Hepatocyte (in vitro differentiated cells): ENCODE measurements around the gene TXNDC15. TPM values are rescaled to one million over a fixed set of nuclear protein-coding genes. Genes with fewer than 3 reads are reported as not detected.

ENCODE experiments used
- DNase-seq: peaks from one replicate; pipeline ENCODE4 v3.0.0-alpha.2; 2016; ENCODE audit warnings: low spot score
- H2AFZ ChIP-seq: fragments of 200-600 bp; sonication (generic); 2 replicates; pipeline ENCODE4 v1.6.0; 2016; ENCODE audit warnings: antibody characterized with exemption, mild to moderate bottlenecking
- H3K27ac ChIP-seq: fragments of 200-600 bp; sonication (generic); 2 replicates; pipeline ENCODE4 v1.5.1; 2016; ENCODE audit warnings: mild to moderate bottlenecking
- H3K27me3 ChIP-seq: fragments of 200-600 bp; sonication (generic); 2 replicates; pipeline ENCODE4 v1.6.1; 2016
- H3K36me3 ChIP-seq: fragments of 200-600 bp; sonication (generic); replicated peaks from 2 replicates; pipeline ENCODE4 v1.5.1; 2016; ENCODE audit warnings: low read depth; ENCODE audit not compliant: insufficient read depth
- H3K4me1 ChIP-seq: fragments of 200-600 bp; sonication (generic); 2 replicates; pipeline ENCODE4 v1.5.1; 2016; ENCODE audit warnings: mild to moderate bottlenecking, moderate library complexity; ENCODE audit not compliant: insufficient read depth
- H3K4me2 ChIP-seq: fragments of 200-600 bp; sonication (generic); 2 replicates; pipeline ENCODE4 v1.6.0; 2016
- H3K4me3 ChIP-seq: fragments of 200-600 bp; sonication (generic); 2 replicates; pipeline ENCODE4 v1.5.1; 2016; ENCODE audit warnings: mild to moderate bottlenecking
- H3K79me2 ChIP-seq: fragments of 200-600 bp; sonication (generic); 2 replicates; pipeline ENCODE4 v1.6.0; 2017; ENCODE audit warnings: mild to moderate bottlenecking
- H3K9me2 ChIP-seq: fragments of 200-600 bp; sonication (generic); replicated peaks from 2 replicates; pipeline ENCODE4 v1.6.0; 2017; ENCODE audit warnings: mild to moderate bottlenecking; ENCODE audit not compliant: insufficient read depth
- H3K9me3 ChIP-seq: fragments of 200-600 bp; sonication (generic); 2 replicates; pipeline ENCODE4 v1.5.1; 2016; ENCODE audit warnings: low read depth, mild to moderate bottlenecking
- H4K20me1 ChIP-seq: fragments of 200-600 bp; sonication (generic); 2 replicates; pipeline ENCODE4 v1.6.0; 2016; ENCODE audit warnings: mild to moderate bottlenecking; ENCODE audit not compliant: insufficient read depth, poor library complexity, severe bottlenecking
- EZH2 ChIP-seq: fragments of 200-600 bp; sonication (generic); IDR thresholded peaks from 2 replicates; pipeline ENCODE4 v1.6.1; 2016; ENCODE audit warnings: antibody characterized with exemption, mild to moderate bottlenecking, borderline replicate concordance
- EZH2phosphoT487 ChIP-seq: fragments of 200-600 bp; sonication (generic); IDR thresholded peaks from one replicate; pipeline ENCODE4 v1.6.1; 2018; ENCODE audit warnings: antibody characterized with exemption, mild to moderate bottlenecking, low read depth, moderate library complexity; ENCODE audit not compliant: unreplicated experiment, severe bottlenecking
- WGBS: methylation state at CpG from one replicate; pipeline ENCODE4 v1.1.6; 2016; ENCODE audit warnings: low lambda C conversion rate; ENCODE audit errors: missing lambda C conversion rate; 5-methylcytosine and 5-hydroxymethylcytosine counted together
- polyA plus RNA-seq: library from polyadenylated mRNA; unstranded; fragments of >200 nt; fragmentation: Nextera tagmentation; extraction: Ambion mirVana; gene quantifications from 2 replicates; pipeline ENCODE4 v1.2.1, GENCODE V29; 2016
- total RNA-seq: library from RNA; depleted of rRNA; stranded (reverse); fragments of >200 nt; gene quantifications from 2 replicates; pipeline ENCODE4 v1.2.3, GENCODE V29; 2014
- TF ChIP-seq, protein P1 (sequence below): fragments of 200-600 bp; sonication (generic); IDR thresholded peaks from 2 replicates; pipeline ENCODE4 v1.5.1; 2016; ENCODE audit warnings: antibody characterized with exemption, mild to moderate bottlenecking; ENCODE audit not compliant: poor library complexity

TXNDC15 gene
- total and polyA plus RNA-seq, 2 experiments from 2014 or later: 56.7 to 76.0 TPM

GRCh38 chr5:134934202-134934601 lies 60.0 kb downstream of the TXNDC15 start:
- Histone ChIP-seq H2AFZ (no peak overlapping the region), H3K9me2 (no peaks in the 10 kb centered on the region), H3K4me3 (no peak overlapping the region), H3K4me2 (no peak overlapping the region), H3K36me3 (peaks cover 3% of the 10 kb centered on the region), H3K27me3 (no peaks in the 10 kb centered on the region), H3K4me1 (no peaks in the 10 kb centered on the region), H3K79me2 (no peaks in the 10 kb centered on the region), H3K27ac (no peak overlapping the region), H3K9me3 (no peaks in the 10 kb centered on the region), H4K20me1 (no peaks in the 10 kb centered on the region)
- WGBS: 90% methylated on average over 5 of the region's 5 CpGs
- no peak for DNase-seq
- TF ChIP-seq, protein P1, sequence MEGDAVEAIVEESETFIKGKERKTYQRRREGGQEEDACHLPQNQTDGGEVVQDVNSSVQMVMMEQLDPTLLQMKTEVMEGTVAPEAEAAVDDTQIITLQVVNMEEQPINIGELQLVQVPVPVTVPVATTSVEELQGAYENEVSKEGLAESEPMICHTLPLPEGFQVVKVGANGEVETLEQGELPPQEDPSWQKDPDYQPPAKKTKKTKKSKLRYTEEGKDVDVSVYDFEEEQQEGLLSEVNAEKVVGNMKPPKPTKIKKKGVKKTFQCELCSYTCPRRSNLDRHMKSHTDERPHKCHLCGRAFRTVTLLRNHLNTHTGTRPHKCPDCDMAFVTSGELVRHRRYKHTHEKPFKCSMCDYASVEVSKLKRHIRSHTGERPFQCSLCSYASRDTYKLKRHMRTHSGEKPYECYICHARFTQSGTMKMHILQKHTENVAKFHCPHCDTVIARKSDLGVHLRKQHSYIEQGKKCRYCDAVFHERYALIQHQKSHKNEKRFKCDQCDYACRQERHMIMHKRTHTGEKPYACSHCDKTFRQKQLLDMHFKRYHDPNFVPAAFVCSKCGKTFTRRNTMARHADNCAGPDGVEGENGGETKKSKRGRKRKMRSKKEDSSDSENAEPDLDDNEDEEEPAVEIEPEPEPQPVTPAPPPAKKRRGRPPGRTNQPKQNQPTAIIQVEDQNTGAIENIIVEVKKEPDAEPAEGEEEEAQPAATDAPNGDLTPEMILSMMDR: no peak
- TF ChIP-seq EZH2phosphoT487: no peak
- no peak for TF ChIP-seq EZH2

- Histone ChIP-seq H3K9me3 (no peaks in the 10 kb centered on the region), H3K4me2 (no peak overlapping the region), H3K27me3 (no peaks in the 10 kb centered on the region), H3K27ac (no peak overlapping the region), H4K20me1 (no peaks in the 10 kb centered on the region), H3K36me3 (peaks cover 3% of the 10 kb centered on the region), H3K9me2 (no peaks in the 10 kb centered on the region), H3K4me3 (no peak overlapping the region), H3K79me2 (no peaks in the 10 kb centered on the region), H2AFZ (no peak overlapping the region), H3K4me1 (no peaks in the 10 kb centered on the region)
- no peak for DNase-seq
- WGBS: 82% methylated on average over 12 of the region's 12 CpGs
- TF ChIP-seq, protein P1: no peak
- TF ChIP-seq EZH2 (no peak), EZH2phosphoT487 (no peak)
Observed at GRCh38 chr5:134935711-134936602, 61.8 kb downstream of the TXNDC15 start.

DNA sequence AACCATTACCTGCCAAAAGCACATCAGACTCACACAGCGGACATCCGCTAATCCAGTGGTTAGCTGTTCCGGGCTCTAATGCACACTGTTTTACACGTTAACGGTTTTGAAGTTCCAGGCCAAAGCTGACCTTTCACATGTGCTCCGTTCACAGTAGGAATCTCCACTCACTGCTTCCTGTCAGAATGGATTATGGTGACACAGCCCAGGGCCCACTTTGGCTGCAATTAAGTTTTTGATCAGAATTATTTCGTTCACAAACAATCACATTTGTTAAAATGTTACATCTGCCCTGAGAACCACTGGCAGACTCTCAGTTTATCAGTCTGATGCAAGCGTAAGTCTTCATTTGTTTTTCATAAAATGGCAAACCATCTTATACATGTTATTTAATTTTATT lies 63.4 kb downstream of the TXNDC15 start:
- Histone ChIP-seq H3K9me3 (no peaks in the 10 kb centered on the region), H3K79me2 (no peaks in the 10 kb centered on the region), H3K4me2 (no peak overlapping the region), H3K27me3 (no peaks in the 10 kb centered on the region), H3K9me2 (no peaks in the 10 kb centered on the region), H3K36me3 (peaks cover 3% of the 10 kb centered on the region), H4K20me1 (no peaks in the 10 kb centered on the region), H3K4me3 (no peak overlapping the region), H2AFZ (no peak overlapping the region), H3K27ac (no peak overlapping the region), H3K4me1 (no peaks in the 10 kb centered on the region)
- TF ChIP-seq EZH2 (no peak), EZH2phosphoT487 (no peak)
- TF ChIP-seq, protein P1: no peak
- 66% methylated on average over 8 of the region's 8 CpGs for WGBS
- no peak for DNase-seq
